Natural killer cell (primary cell): ENCODE measurements around the gene KLF1. TPM values are rescaled to one million over a fixed set of nuclear protein-coding genes. Genes with fewer than 3 reads are reported as not detected.

Source experiments
- ATAC-seq, 3 donors: fragments of 150-1000 bp in 2 of 3; fragments of 200-7000 bp in 1 of 3; cut with Tn5 transposase; 1 replicate in 1 of 3; 2 replicates in 2 of 3; pipeline ENCODE4 v1.10.0; 2021; ENCODE audit warnings: mild to moderate bottlenecking in 2 of 3, moderate library complexity in 2 of 3
- DNase-seq, 2 donors: peaks; one replicate each; pipeline versions ENCODE4 v3.0.0 to v3.0.0-alpha.2; 2013 to 2021; ENCODE audit warnings: mixed read lengths in 1 of 2
- H3K27ac ChIP-seq: one replicate; pipeline ENCODE4 v1.5.1; 2013; ENCODE audit warnings: mild to moderate bottlenecking, low read length
- H3K27me3 ChIP-seq: one replicate; pipeline ENCODE4 v1.6.1; 2013; ENCODE audit warnings: low read length; ENCODE audit not compliant: control insufficient read depth, insufficient read depth
- H3K36me3 ChIP-seq: one replicate; pipeline ENCODE4 v1.6.1; 2013; ENCODE audit warnings: low read length; ENCODE audit not compliant: control insufficient read depth, insufficient read depth
- H3K4me1 ChIP-seq: one replicate; pipeline ENCODE4 v1.6.1; 2013; ENCODE audit warnings: low read length; ENCODE audit not compliant: control insufficient read depth, insufficient read depth
- H3K4me3 ChIP-seq: one replicate; pipeline ENCODE4 v1.5.1; 2013; ENCODE audit warnings: low read length
- H3K9me3 ChIP-seq: one replicate; pipeline ENCODE4 v1.6.1; 2013; ENCODE audit warnings: low read length; ENCODE audit not compliant: control insufficient read depth, insufficient read depth
- H3K27ac Mint-ChIP-seq, 2 donors: one replicate each; pipeline ENCODE4 v1.8.0; 2022; ENCODE audit warnings: mild to moderate bottlenecking in 2 of 2, mixed read lengths in 2 of 2, moderate library complexity in 1 of 2
- H3K27me3 Mint-ChIP-seq, 2 donors: one replicate each; pipeline ENCODE4 v1.8.0; 2022; ENCODE audit warnings: low read depth in 2 of 2, mixed read lengths in 2 of 2
- H3K36me3 Mint-ChIP-seq: one replicate; pipeline ENCODE4 v1.8.0; 2022; ENCODE audit warnings: mixed read lengths
- H3K4me1 Mint-ChIP-seq, 2 donors: one replicate each; pipeline ENCODE4 v1.8.0; 2022; ENCODE audit warnings: mixed read lengths in 2 of 2
- H3K4me3 Mint-ChIP-seq: one replicate; pipeline ENCODE4 v1.8.0; 2022; ENCODE audit warnings: mild to moderate bottlenecking, moderate library complexity, mixed read lengths
- H3K9me3 Mint-ChIP-seq, 2 donors: one replicate each; pipeline ENCODE4 v1.8.0; 2022; ENCODE audit warnings: mixed read lengths in 2 of 2
- CTCF ChIP-seq: fragments of 200-600 bp; IDR thresholded peaks from one replicate; pipeline ENCODE4 v1.8.0; 2022; ENCODE audit warnings: antibody characterized with exemption
- WGBS: methylation state at CpG from one replicate; pipeline ENCODE4 v1.1.7; 2013; ENCODE audit warnings: missing lambda C conversion rate; ENCODE audit not compliant: insufficient coverage; 5-methylcytosine and 5-hydroxymethylcytosine counted together
- intact Hi-C: fragments of 100-400 bp; cut with micrococcal nuclease; formaldehyde crosslinking; loops from one replicate; pipeline ENCODE4 v1.14.2; 2022
- total RNA-seq, 4 donors: library from RNA; stranded (reverse); fragments of 120-200 nt in 1 of 4; gene quantifications; one replicate each; pipeline versions ENCODE4 v1.2.3 to v1.2.4, GENCODE V29; 2013 to 2022

The KLF1 gene
- total RNA-seq, 3 donors from 2014 or later (not counting 1 experiment from before 2014, with no cell fraction given) = not detected

DNA sequence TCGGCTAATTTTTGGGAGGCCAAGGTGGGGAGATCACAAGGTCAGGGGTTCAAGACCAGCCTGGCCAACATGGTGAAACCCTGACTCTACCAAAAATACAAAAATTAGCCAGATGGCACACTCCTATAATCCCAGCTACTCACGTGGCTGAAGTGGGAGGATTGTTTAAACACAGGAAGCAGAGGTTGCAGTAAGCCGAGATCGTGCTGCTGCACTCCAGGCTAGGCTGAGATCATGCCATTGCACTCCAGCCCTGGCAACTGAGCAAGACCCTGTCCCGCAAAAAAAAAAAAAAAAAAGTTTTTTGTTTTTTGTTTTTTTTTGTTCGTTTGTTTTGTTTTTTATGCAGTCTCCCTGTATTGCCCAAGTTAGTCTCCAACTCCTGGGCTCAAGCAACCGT, 27.5 kb downstream of the KLF1 start:
- Mint-ChIP-seq H3K4me1 (no peaks in the 10 kb centered on the region), H3K9me3 (peaks cover 0 to 3% of the 10 kb centered on the region in 2 donors), H3K27ac (no peak overlapping the region), H3K36me3 (no peaks in the 10 kb centered on the region), H3K27me3 (peaks cover 0 to 3% of the 10 kb centered on the region in 2 donors), H3K4me3 (no peak overlapping the region)
- no peak overlapping the region for H3K4me3 ChIP-seq
- H3K27me3 ChIP-seq = no peaks in the 10 kb centered on the region
- 74% methylated on average over 7 of the region's 7 CpGs for WGBS
- TF ChIP-seq CTCF = no peak
- H3K4me1 ChIP-seq = no peaks in the 10 kb centered on the region
- no peaks in the 10 kb centered on the region for H3K36me3 ChIP-seq
- no peak for DNase-seq
- no peak overlapping the region for H3K27ac ChIP-seq
- no peak for ATAC-seq
- H3K9me3 ChIP-seq = peaks cover 4% of the 10 kb centered on the region
- intact Hi-C loops = no loop called here

DNA sequence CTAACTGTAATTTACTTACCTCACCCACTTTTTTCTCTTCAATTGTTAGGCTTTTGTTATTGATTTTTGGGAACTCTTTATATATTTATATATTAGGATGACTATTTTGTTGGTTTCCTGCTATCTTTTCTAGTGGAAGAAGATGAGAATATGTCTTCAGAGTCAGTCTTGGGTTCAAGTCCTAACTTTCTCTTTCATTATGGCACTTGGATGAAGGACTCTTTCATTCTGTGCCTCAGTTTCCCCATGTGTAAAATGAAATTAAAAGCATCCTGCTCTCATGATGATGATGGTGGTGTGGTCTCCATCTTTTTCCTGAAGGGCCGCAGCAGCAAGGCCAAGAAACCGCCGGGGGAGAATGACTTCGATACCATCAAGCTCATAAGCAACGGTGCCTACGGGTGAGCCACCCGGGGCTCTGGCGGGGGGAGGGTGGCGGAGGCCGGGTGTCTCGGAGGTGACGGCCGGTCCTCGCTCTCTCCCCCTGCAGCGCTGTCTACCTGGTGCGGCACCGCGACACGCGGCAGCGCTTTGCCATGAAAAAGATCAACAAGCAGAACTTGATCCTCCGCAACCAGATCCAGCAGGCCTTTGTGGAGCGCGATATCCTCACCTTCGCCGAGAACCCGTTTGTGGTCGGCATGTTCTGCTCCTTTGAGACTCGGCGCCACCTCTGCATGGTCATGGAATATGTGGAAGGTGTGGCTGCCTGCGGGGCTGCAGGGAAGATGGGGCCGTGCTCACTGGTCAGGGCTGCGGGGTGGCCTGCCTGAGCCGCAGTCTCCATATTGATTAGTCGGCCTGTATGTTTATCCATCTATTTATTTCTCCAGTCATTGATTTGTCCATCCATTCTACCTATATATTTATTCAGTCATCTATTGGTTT, 28.7 kb downstream of the KLF1 start:
- Mint-ChIP-seq H3K27me3 (peaks cover 0 to 3% of the 10 kb centered on the region in 2 donors), H3K9me3 (peaks cover 0 to 3% of the 10 kb centered on the region in 2 donors), H3K4me1 (no peaks in the 10 kb centered on the region), H3K36me3 (no peaks in the 10 kb centered on the region), H3K4me3 (no peak overlapping the region), H3K27ac (no peak overlapping the region)
- Histone ChIP-seq H3K36me3 (no peaks in the 10 kb centered on the region), H3K4me3 (no peak overlapping the region), H3K9me3 (peaks cover 4% of the 10 kb centered on the region), H3K4me1 (no peaks in the 10 kb centered on the region), H3K27me3 (no peaks in the 10 kb centered on the region), H3K27ac (no peak overlapping the region)
- intact Hi-C loops = no loop called here
- DNase-seq (no peak), ATAC-seq (no peak)
- no peak for TF ChIP-seq CTCF
- WGBS = 95% methylated on average over 35 of the region's 35 CpGs

GRCh38 chr19:12856653-12857052, 30.3 kb downstream of the KLF1 start:
- Mint-ChIP-seq H3K36me3 (no peaks in the 10 kb centered on the region), H3K9me3 (peaks cover 0 to 3% of the 10 kb centered on the region in 2 donors), H3K27me3 (peaks cover 0 to 3% of the 10 kb centered on the region in 2 donors), H3K4me1 (no peaks in the 10 kb centered on the region), H3K4me3 (no peak overlapping the region), H3K27ac (no peak overlapping the region)
- DNase-seq = no peak
- ATAC-seq = no peak
- H3K27ac ChIP-seq = no peak overlapping the region
- no peaks in the 10 kb centered on the region for H3K36me3 ChIP-seq
- WGBS = no CpG with 5 or more reads among the region's 1 CpG
- no peaks in the 10 kb centered on the region for H3K27me3 ChIP-seq
- TF ChIP-seq CTCF = no peak
- no peaks in the 10 kb centered on the region for H3K4me1 ChIP-seq
- H3K4me3 ChIP-seq = no peak overlapping the region
- H3K9me3 ChIP-seq = peaks cover 4% of the 10 kb centered on the region
- intact Hi-C loops = no loop called here
